Activated naive CD4-positive, alpha-beta T cell treated with anti-CD3 and anti-CD28 coated beads, Interleukin-2, amount 50 U/mL, for 16 hours (primary cell): Measurements from ENCODE around the gene B3GNT8.
"Not testable (repeated sequence)": the region's sequence is repeated elsewhere in the genome, so short reads cannot be mapped to it uniquely, and the experiment has no call there.

Experiments used
- DNase-seq: peaks from one replicate; pipeline ENCODE4 v3.0.0-alpha.2; 2020

The B3GNT8 gene

GRCh38 chr19:41381536-41381935 lies 45.6 kb downstream of the B3GNT8 start:
- DNase-seq: not testable (repeated sequence)

- no peak for DNase-seq
Measured at GRCh38 chr19:41377977-41378709, 49.0 kb downstream of the B3GNT8 start.

GRCh38 chr19:41376998-41377365 lies 50.2 kb downstream of the B3GNT8 start:
- peak; percentile 40 for DNase-seq

GRCh38 chr19:41376241-41376997 lies 50.8 kb downstream of the B3GNT8 start, which contains the start of gene TMEM91:
Gene TMEM91 (plus strand): TSS chr19:41376533. CDS start chr19:41378310, 1,777 bp downstream.
- peak; percentile 18 for DNase-seq
